Neural progenitor cell (in vitro differentiated cells): ENCODE data around the gene ZNF550. TPM values are rescaled to one million over a fixed set of nuclear protein-coding genes. Genes with fewer than 3 reads are reported as not detected.

ENCODE experiments used
- DNase-seq: peaks from one replicate; pipeline ENCODE4 v3.0.0-alpha.2; 2016; ENCODE audit warnings: low spot score
- H2AFZ ChIP-seq: fragments of 200-600 bp; sonication (generic); replicated peaks from 2 replicates; pipeline ENCODE4 v1.6.1; 2016; ENCODE audit warnings: antibody characterized with exemption
- H3F3A ChIP-seq: fragments of 200-600 bp; sonication (generic); 2 replicates; pipeline ENCODE4 v1.6.1; 2016; ENCODE audit warnings: antibody characterized with exemption, low read depth
- H3K27ac ChIP-seq: fragments of 200-600 bp; sonication (generic); 2 replicates; pipeline ENCODE4 v1.5.1; 2016; ENCODE audit warnings: mild to moderate bottlenecking
- H3K27me3 ChIP-seq: fragments of 200-600 bp; sonication (generic); 2 replicates; pipeline ENCODE4 v1.6.1; 2016; ENCODE audit warnings: mild to moderate bottlenecking, moderate library complexity
- H3K36me3 ChIP-seq: fragments of 200-600 bp; sonication (generic); 2 replicates; pipeline ENCODE4 v1.5.1; 2016
- H3K4me1 ChIP-seq: fragments of 200-600 bp; sonication (generic); 2 replicates; pipeline ENCODE4 v1.6.1; 2016; ENCODE audit warnings: mixed run types
- H3K4me2 ChIP-seq: fragments of 200-600 bp; sonication (generic); 2 replicates; pipeline ENCODE4 v1.6.1; 2016
- H3K4me3 ChIP-seq: fragments of 200-600 bp; sonication (generic); 2 replicates; pipeline ENCODE4 v1.5.1; 2016
- H3K79me2 ChIP-seq: fragments of 200-600 bp; sonication (generic); 2 replicates; pipeline ENCODE4 v1.6.1; 2016; ENCODE audit warnings: low read depth
- H3K9ac ChIP-seq: fragments of 200-600 bp; sonication (generic); 2 replicates; pipeline ENCODE4 v1.6.1; 2016
- H3K9me3 ChIP-seq: fragments of 200-600 bp; sonication (generic); 2 replicates; pipeline ENCODE4 v1.5.1; 2016; ENCODE audit warnings: low read depth
- H4K20me1 ChIP-seq: fragments of 200-600 bp; sonication (generic); 2 replicates; pipeline ENCODE4 v1.6.1; 2016; ENCODE audit warnings: low read depth
- H3K27ac Mint-ChIP-seq: 3 replicates; pipeline ENCODE4 v1.8.0; 2021; ENCODE audit warnings: mixed read lengths
- H3K27me3 Mint-ChIP-seq: 2 replicates; pipeline ENCODE4 v1.8.0; 2022; ENCODE audit warnings: low read depth, mild to moderate bottlenecking, inconsistent platforms, moderate library complexity, mixed read lengths; ENCODE audit not compliant: insufficient read depth
- H3K36me3 Mint-ChIP-seq: 3 replicates; pipeline ENCODE4 v1.8.0; 2021; ENCODE audit warnings: mixed read lengths
- H3K4me1 Mint-ChIP-seq: 3 replicates; pipeline ENCODE4 v1.8.0; 2021; ENCODE audit warnings: mixed read lengths
- H3K4me3 Mint-ChIP-seq: 3 replicates; pipeline ENCODE4 v1.8.0; 2021; ENCODE audit warnings: mild to moderate bottlenecking, moderate library complexity, mixed read lengths
- H3K9me3 Mint-ChIP-seq: 3 replicates; pipeline ENCODE4 v1.8.0; 2020; ENCODE audit warnings: mixed read lengths
- EZH2 ChIP-seq: fragments of 200-600 bp; sonication (generic); IDR thresholded peaks from 2 replicates; pipeline ENCODE4 v1.6.1; 2017; ENCODE audit warnings: antibody characterized with exemption, mild to moderate bottlenecking, moderate library complexity
- EZH2phosphoT487 ChIP-seq: fragments of 200-600 bp; sonication (generic); IDR thresholded peaks from 2 replicates; pipeline ENCODE4 v1.6.1; 2017; ENCODE audit warnings: antibody characterized with exemption
- total RNA-seq: library from RNA; depleted of rRNA; stranded (reverse); fragments of >200 nt; gene quantifications from 2 replicates; pipeline ENCODE4 v1.2.3, GENCODE V29; 2015; ENCODE audit warnings: low replicate concordance
- TF ChIP-seq, protein P1 (sequence below): fragments of 200-600 bp; sonication (generic); IDR thresholded peaks from 2 replicates; pipeline ENCODE4 v1.5.1; 2017; ENCODE audit warnings: antibody characterized with exemption, mild to moderate bottlenecking

The ZNF550 gene
- total RNA-seq, 1 donor from 2014 or later = 10.7 TPM

- no peak overlapping the region for H3K27ac ChIP-seq
- H3K79me2 ChIP-seq = peaks cover 20% of the 10 kb centered on the region
- Mint-ChIP-seq H3K36me3 (peaks cover 46% of the 10 kb centered on the region), H3K27ac (peak overlapping the region; percentile 69), H3K9me3 (peaks cover 70% of the 10 kb centered on the region), H3K4me1 (peaks cover 11% of the 10 kb centered on the region), H3K27me3 (peaks cover 13% of the 10 kb centered on the region), H3K4me3 (peak overlapping the region; percentile 99)
- no peaks in the 10 kb centered on the region for H3F3A ChIP-seq
- H3K4me1 ChIP-seq = peaks cover 6% of the 10 kb centered on the region
- H3K36me3 ChIP-seq = no peaks in the 10 kb centered on the region
- TF ChIP-seq EZH2phosphoT487 (no peak), EZH2 (no peak)
- TF ChIP-seq, protein P1, sequence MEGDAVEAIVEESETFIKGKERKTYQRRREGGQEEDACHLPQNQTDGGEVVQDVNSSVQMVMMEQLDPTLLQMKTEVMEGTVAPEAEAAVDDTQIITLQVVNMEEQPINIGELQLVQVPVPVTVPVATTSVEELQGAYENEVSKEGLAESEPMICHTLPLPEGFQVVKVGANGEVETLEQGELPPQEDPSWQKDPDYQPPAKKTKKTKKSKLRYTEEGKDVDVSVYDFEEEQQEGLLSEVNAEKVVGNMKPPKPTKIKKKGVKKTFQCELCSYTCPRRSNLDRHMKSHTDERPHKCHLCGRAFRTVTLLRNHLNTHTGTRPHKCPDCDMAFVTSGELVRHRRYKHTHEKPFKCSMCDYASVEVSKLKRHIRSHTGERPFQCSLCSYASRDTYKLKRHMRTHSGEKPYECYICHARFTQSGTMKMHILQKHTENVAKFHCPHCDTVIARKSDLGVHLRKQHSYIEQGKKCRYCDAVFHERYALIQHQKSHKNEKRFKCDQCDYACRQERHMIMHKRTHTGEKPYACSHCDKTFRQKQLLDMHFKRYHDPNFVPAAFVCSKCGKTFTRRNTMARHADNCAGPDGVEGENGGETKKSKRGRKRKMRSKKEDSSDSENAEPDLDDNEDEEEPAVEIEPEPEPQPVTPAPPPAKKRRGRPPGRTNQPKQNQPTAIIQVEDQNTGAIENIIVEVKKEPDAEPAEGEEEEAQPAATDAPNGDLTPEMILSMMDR = no peak
- peak overlapping the region; percentile 89 for H2AFZ ChIP-seq
- H3K9me3 ChIP-seq = peaks cover 16% of the 10 kb centered on the region
- H3K4me2 ChIP-seq = peak overlapping the region; percentile 84
- H3K27me3 ChIP-seq = no peaks in the 10 kb centered on the region
- peaks cover 8% of the 10 kb centered on the region for H4K20me1 ChIP-seq
- peak overlapping the region; percentile 65 for H3K9ac ChIP-seq
- peak overlapping the region; percentile 87 for H3K4me3 ChIP-seq
- DNase-seq = peak; percentile 58
Measured at GRCh38 chr19:57559008-57559403, 657 bp downstream of the ZNF550 start.

DNA sequence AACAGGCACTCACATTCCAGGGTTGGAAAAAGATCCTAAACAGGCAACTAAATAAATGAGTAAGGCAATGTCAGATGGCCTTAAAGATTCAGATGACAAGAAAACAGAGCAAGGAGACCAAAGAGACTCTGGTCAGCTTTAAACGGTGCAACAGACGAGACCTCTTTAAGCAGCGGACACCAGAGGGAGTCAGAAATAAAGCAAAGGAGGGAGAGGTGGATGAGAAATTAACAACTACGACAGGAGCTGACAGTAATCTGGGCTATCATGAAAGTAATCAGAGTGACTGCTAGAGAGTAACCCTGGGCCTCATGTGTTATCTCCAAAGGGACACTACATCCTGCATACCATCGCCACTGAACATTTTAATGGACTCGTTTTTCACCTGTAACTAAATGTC, 1.1 kb downstream of the ZNF550 start:
- no peaks in the 10 kb centered on the region for H3K36me3 ChIP-seq
- peaks cover 71% of the 10 kb centered on the region for H3K9me3 Mint-ChIP-seq
- H2AFZ ChIP-seq = no peak overlapping the region
- peaks cover 8% of the 10 kb centered on the region for H4K20me1 ChIP-seq
- H3K27me3 ChIP-seq = no peaks in the 10 kb centered on the region
- peak overlapping the region; percentile 65 for H3K9ac ChIP-seq
- no peak overlapping the region for H3K27ac ChIP-seq
- no peak overlapping the region for H3K27ac Mint-ChIP-seq
- peaks cover 6% of the 10 kb centered on the region for H3K4me1 ChIP-seq
- no peaks in the 10 kb centered on the region for H3F3A ChIP-seq
- H3K9me3 ChIP-seq = peaks cover 14% of the 10 kb centered on the region
- peak overlapping the region; percentile 84 for H3K4me2 ChIP-seq
- peaks cover 11% of the 10 kb centered on the region for H3K4me1 Mint-ChIP-seq
- peak overlapping the region; percentile 87 for H3K4me3 ChIP-seq
- peaks cover 20% of the 10 kb centered on the region for H3K79me2 ChIP-seq
- no peak for DNase-seq
- H3K4me3 Mint-ChIP-seq = peak overlapping the region; percentile 99
- no peak for TF ChIP-seq EZH2phosphoT487
- no peak for TF ChIP-seq EZH2
- TF ChIP-seq, protein P1 = no peak
- H3K27me3 Mint-ChIP-seq = peaks cover 13% of the 10 kb centered on the region
- peaks cover 51% of the 10 kb centered on the region for H3K36me3 Mint-ChIP-seq

DNA sequence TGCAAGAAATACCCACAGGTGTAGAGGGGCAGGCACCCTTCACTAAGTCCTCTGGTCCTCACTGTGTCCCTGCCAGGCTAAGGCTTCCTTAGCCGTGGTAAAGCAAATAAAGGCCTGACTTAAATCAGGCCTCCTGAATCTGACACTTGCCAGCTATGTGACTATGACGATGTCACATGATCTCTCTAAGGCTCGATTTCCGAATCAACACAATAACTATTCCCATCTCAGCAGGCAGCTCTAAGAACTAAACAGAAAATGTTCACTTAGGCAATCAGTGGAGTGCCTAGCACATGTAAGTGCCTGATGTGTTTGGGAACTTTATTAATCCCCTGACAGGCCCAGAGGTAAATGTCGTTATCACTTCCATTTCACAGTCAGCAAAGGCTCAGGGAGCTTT, 2.0 kb downstream of the ZNF550 start:
- Mint-ChIP-seq H3K36me3 (peaks cover 60% of the 10 kb centered on the region), H3K9me3 (peaks cover 72% of the 10 kb centered on the region), H3K27ac (no peak overlapping the region), H3K27me3 (peaks cover 13% of the 10 kb centered on the region), H3K4me3 (peak overlapping the region; percentile 99), H3K4me1 (peaks cover 11% of the 10 kb centered on the region)
- Histone ChIP-seq H3K4me1 (peaks cover 6% of the 10 kb centered on the region), H3K9me3 (peaks cover 9% of the 10 kb centered on the region), H3K79me2 (peaks cover 20% of the 10 kb centered on the region), H3K27ac (no peak overlapping the region), H3K9ac (no peak overlapping the region), H2AFZ (no peak overlapping the region), H3K4me2 (no peak overlapping the region), H4K20me1 (peaks cover 8% of the 10 kb centered on the region), H3K27me3 (no peaks in the 10 kb centered on the region), H3K36me3 (no peaks in the 10 kb centered on the region), H3F3A (no peaks in the 10 kb centered on the region), H3K4me3 (no peak overlapping the region)
- TF ChIP-seq EZH2phosphoT487 (no peak), EZH2 (no peak)
- TF ChIP-seq, protein P1 = no peak
- no peak for DNase-seq
